ENCODE data around the gene GLIS1. TPM values are rescaled to one million over a fixed set of nuclear protein-coding genes. Genes with fewer than 3 reads are reported as not detected.

GLIS1 gene
- total and polyA plus RNA-seq, 7 donors: 0.03 to 0.40 (median 0.15) TPM

DNA sequence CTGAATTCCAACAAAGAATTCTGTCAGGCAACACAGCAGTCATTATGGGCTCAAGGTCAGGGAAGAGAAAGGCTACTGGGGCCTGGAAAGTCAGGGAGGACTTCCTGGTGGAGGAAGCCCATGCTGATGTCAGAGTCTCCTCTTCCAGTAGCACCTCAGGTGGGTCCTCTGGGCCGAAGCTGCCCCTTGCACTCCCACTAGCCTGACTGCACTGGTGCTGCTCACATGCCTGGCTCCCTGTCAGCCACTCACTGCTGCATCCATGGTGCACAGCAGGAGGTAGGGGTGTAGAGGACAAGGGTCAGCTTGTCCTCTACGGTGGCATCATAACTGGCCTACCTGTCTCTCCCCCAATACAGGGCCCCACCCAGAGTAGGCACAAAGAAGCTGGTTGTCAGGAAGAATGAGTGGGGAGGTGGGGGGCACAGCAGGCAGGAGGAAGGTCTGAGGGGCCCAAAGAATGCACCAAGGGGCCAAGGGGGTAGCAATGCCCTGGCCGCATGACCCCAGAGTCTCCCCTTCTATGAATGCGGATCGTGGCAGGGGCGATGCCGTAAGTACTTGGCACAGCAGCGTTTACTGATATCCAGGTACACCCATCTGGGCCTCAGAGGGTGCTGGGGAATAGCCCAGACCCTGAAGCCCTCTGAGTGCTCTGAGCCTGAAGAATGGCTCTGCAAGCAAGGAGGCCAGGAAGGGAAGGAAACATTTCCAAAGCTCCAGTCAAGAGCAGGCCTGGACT is 80.3 kb downstream of the GLIS1 start:
- WGBS, 3 donors: 83 to 85% (median 85%) methylated on average over 8 of the region's 8 CpGs
- no peaks in the 10 kb centered on the region for H3K36me3 ChIP-seq (ENCODE audit: insufficient read depth in 1 of 2, low read depth in 1 of 2)

DNA sequence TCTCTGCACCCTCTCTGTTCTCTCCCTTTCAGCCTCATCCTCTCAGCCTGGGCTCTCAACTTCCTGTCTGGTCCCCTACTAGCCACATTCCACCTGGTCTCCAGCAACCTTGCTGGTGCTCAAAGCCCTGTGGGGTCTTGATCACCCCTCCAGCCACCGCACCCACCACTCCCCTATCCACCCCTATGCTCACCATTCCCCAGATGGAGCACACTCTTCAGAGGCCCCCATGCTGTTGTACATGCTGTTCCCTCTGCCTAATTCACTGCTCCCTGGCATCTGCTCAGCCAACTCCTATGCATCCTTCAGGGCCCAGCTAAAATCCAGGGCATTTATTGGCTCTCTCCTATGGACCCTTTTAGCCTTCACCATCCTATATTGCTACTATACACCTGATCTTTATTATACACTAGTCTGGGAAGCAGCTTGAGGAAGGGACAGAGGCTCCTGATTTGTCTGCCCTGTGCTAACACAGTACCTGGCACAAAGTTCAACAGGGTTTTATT is 81.0 kb downstream of the GLIS1 start:
- intact Hi-C loops (cut with DNase I): no loop called here
- ATAC-seq: no peak

More for the DNA sequence above, 80.3 kb downstream of the GLIS1 start:
- no peaks in the 10 kb centered on the region for H3K27me3 ChIP-seq (ENCODE audit: insufficient read depth in 3 of 3, low read length in 2 of 3)
- no peaks in the 10 kb centered on the region for H3K4me1 ChIP-seq
- ATAC-seq: no peak
- intact Hi-C loops (cut with DNase I): no loop called here
- H3K4me3 ChIP-seq: no peak overlapping the region
- H3K27ac ChIP-seq: no peak overlapping the region
- DNase-seq: no peak
- no peaks in the 10 kb centered on the region for H3K9me3 ChIP-seq
- no peak for TF ChIP-seq CTCF (IDR thresholded peaks at IDR 0.05)

DNA sequence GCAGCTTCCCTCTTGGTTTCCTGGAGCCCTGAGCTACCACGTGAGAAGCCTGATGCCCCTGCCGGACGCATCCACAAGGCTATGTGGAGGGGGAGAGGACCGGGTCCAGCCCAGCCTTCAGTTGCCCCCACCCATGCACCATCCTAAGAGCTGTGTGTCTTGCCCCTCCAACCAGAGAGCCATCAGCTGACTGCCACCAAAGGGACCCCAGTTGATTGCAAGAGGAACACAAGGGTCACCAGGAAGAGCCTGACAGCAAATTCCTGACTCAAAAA is 81.5 kb downstream of the GLIS1 start:
- ATAC-seq: no peak
- TF ChIP-seq CTCF (IDR thresholded peaks at IDR 0.05): no peak
- 16 to 20% (median 17%) methylated on average over 4 of the region's 4 CpGs for WGBS, 3 donors
- no peaks in the 10 kb centered on the region for H3K9me3 ChIP-seq
- no peaks in the 10 kb centered on the region for H3K27me3 ChIP-seq (ENCODE audit: insufficient read depth in 3 of 3, low read length in 2 of 3)
- H3K4me1 ChIP-seq: no peaks in the 10 kb centered on the region
- DNase-seq: peak in 1 of 2 donors; percentile 28
- H3K36me3 ChIP-seq (ENCODE audit: insufficient read depth in 1 of 2, low read depth in 1 of 2): no peaks in the 10 kb centered on the region
- H3K27ac ChIP-seq: no peak overlapping the region
- intact Hi-C loops (cut with DNase I): no loop called here
- H3K4me3 ChIP-seq: no peak overlapping the region

More for the DNA sequence above, 81.0 kb downstream of the GLIS1 start:
- DNase-seq: no peak
- TF ChIP-seq CTCF (IDR thresholded peaks at IDR 0.05): no peak
- Histone ChIP-seq H3K27ac (no peak overlapping the region), H3K36me3 (ENCODE audit: insufficient read depth in 1 of 2, low read depth in 1 of 2) (no peaks in the 10 kb centered on the region), H3K9me3 (no peaks in the 10 kb centered on the region), H3K4me3 (no peak overlapping the region), H3K4me1 (no peaks in the 10 kb centered on the region), H3K27me3 (ENCODE audit: insufficient read depth in 3 of 3, low read length in 2 of 3) (no peaks in the 10 kb centered on the region)
- WGBS, 3 donors: 91 to 100% (median 98%) methylated on average over 1 of the region's 1 CpG

GRCh38 chr1:53656747-53657530 is 82.0 kb downstream of the GLIS1 start:
- no peaks in the 10 kb centered on the region for H3K4me1 ChIP-seq
- DNase-seq (no peak), ATAC-seq (no peak)
- no peaks in the 10 kb centered on the region for H3K9me3 ChIP-seq
- no peak for TF ChIP-seq CTCF (IDR thresholded peaks at IDR 0.05)
- no peaks in the 10 kb centered on the region for H3K36me3 ChIP-seq (ENCODE audit: insufficient read depth in 1 of 2, low read depth in 1 of 2)
- no peaks in the 10 kb centered on the region for H3K27me3 ChIP-seq (ENCODE audit: insufficient read depth in 3 of 3, low read length in 2 of 3)
- intact Hi-C loops (cut with DNase I): no loop called here
- H3K27ac ChIP-seq: no peak overlapping the region
- H3K4me3 ChIP-seq: no peak overlapping the region
- WGBS, 3 donors: 83 to 86% (median 84%) methylated on average over 11 of the region's 11 CpGs
